HG03520 (cell line): ENCODE measurements around the gene EVI2B.
"Not testable (repeated sequence)": the region's sequence is repeated elsewhere in the genome, so short reads cannot be mapped to it uniquely, and the experiment has no call there.

Source experiments
- ATAC-seq: cut with Tn5 transposase; IDR thresholded peaks from one replicate; pipeline ENCODE4 v1.9.1; 2021; ENCODE audit warnings: mild to moderate bottlenecking, moderate library complexity; ENCODE audit not compliant: unreplicated experiment

EVI2B gene, protein sequence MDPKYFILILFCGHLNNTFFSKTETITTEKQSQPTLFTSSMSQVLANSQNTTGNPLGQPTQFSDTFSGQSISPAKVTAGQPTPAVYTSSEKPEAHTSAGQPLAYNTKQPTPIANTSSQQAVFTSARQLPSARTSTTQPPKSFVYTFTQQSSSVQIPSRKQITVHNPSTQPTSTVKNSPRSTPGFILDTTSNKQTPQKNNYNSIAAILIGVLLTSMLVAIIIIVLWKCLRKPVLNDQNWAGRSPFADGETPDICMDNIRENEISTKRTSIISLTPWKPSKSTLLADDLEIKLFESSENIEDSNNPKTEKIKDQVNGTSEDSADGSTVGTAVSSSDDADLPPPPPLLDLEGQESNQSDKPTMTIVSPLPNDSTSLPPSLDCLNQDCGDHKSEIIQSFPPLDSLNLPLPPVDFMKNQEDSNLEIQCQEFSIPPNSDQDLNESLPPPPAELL

DNA sequence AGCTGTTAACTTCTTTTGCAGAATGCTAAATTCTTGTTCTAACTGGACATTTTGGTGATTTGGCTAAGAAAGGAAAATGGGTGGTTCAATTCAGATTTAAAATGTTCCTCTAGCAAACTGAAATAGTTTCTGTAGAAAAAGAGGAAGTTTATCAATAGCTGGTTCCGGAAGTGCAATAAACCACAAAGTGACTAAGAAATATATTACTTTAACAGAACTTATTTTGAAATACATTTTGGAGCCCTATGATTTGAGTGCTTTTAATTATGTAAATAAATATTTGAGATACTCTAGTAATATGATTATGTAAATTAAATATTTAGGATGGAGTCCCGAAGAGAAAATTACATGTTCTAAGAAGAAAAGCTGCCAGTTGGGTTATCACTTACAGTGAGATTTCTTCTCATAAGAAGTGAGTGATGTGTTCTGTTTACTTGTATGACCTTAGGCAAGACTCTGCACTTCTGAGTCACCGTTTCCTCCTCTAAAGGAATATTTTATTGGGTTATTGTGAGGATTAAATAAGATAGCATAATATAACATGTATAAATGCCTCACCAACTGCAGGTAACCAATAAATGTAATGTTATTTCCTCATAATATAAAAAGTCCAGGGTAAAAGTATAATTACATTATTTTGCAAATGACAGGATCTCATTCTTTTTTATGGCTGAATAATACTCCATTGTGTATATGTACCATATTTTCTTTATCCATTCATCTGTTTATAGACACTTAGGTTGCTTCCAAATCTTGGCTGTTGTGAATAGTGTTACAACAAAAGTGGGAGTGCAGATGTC is at the start of gene EVI2B:
TSS of gene EVI2B (minus strand) at position 73 of the 800 bp plus-strand sequence. CDS start 8,445 bp downstream, outside the sequence.
- no peak for ATAC-seq

DNA sequence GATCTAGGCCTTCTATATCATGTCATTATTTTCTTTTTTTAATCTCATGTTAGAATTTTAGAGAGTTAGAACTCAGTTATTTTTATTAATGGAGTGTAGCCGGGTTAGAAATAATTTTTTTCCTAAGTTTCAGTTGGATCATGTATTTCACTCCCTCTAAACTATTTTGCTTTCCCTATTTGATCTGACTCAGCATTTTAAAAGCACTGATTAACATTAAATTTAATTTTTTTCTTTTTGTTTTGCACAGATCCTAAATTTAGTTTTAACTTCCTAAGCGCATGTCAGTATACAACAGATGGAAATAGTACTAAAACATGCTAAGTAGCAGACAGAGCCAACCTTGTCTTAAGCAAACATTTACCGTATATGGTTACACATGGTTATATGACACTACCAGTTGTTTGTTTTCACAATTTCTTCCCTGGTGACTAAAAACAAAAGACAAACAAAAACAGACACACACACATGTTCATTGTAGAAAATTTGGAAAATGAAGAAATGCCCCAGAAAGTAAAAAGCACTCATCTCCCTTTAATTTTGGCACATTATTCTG is 44.1 kb upstream of the EVI2B start:
- no peak for ATAC-seq

DNA sequence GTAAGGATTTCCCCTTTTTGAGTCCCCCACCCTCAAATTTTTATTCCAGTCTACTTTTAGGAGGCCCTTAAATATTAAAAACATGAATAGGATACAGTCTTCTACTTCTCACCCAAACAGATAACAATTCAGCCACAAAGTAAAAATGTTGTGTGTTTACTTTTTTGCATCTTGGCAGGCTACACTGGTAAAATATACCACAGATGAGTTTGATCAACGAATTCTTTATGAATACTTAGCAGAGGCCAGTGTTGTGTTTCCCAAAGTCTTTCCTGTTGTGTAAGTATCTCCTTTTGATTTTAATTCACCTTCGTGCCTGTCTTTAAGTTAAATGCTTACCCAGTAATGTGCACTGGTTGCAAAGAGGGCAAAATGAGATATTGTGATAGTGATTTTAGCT is 43.2 kb upstream of the EVI2B start:
- ATAC-seq: no peak

GRCh38 chr17:31355935-31356334 is 42.1 kb upstream of the EVI2B start:
- no peak for ATAC-seq

GRCh38 chr17:31349454-31349853 is 35.6 kb upstream of the EVI2B start:
- no peak for ATAC-seq

GRCh38 chr17:31345191-31345747 is 31.4 kb upstream of the EVI2B start:
- ATAC-seq: not testable (repeated sequence)

DNA sequence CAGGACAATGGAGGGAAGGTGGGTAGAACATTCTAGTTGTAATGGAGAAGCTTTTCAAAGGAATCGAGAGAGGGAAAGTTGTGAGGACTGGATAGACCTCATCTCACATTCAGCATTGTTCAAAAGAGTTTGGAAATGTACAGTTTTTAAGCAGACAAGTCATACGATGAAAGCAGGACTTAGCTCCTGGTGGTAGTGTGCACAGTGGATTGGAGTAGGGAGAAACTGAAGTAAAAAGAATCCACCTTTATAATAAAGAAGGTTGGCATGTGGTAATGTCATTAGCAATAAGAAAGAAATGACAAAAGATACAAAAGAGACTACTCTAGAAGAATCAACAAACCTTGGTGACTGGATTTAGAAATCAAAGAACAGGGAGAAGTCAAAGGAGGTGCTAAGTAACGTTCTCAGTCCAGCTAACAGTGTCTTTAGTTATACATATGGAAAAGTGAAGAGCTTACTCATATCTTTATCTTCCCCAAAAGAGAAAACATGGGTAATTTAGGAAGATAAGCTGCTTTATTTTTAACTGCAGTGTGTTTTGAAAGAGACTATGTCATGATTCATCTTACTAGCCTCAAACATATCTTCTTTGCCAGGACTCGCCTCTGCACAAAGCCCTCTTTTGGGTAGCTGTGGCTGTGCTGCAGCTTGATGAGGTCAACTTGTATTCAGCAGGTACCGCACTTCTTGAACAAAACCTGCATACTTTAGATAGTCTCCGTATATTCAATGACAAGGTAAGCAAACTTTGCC is 26.2 kb upstream of the EVI2B start:
- ATAC-seq: no peak

DNA sequence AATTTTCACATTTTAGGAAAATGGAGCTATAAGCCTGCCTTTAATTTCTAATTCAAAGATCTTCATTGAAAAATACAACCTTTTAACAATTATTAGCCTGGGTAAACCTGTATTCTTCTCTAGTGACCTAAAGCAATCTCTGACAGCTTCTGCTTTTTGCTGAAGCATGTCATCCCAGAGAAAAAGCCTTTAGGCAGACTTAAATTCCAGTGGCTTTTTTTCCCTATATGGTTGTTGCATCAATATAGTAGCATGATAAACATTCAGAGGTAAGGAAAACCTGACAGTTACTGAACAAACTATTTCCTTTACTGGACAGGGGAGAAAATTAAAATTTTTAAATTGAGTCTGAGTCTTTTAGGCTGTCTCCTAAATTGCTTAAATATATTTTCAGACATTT is 15.4 kb upstream of the EVI2B start:
- no peak for ATAC-seq

DNA sequence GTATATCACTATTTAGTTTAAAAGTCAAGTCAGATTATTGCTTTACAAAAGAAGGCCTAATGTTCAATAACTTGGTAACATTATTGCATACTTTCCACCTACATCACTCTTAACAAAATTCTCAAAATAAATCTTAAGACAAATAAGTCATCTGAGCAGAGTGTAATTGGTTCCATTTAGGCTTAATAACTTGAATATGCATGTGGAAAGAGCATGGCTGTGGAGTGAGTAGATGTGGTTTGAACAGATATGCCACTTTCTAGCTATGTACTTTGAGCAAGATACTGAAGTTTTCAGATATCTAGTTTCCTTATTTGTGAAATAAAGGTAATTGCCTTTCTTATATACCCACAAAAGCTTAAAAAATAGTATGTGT is 14.3 kb upstream of the EVI2B start:
- no peak for ATAC-seq

DNA sequence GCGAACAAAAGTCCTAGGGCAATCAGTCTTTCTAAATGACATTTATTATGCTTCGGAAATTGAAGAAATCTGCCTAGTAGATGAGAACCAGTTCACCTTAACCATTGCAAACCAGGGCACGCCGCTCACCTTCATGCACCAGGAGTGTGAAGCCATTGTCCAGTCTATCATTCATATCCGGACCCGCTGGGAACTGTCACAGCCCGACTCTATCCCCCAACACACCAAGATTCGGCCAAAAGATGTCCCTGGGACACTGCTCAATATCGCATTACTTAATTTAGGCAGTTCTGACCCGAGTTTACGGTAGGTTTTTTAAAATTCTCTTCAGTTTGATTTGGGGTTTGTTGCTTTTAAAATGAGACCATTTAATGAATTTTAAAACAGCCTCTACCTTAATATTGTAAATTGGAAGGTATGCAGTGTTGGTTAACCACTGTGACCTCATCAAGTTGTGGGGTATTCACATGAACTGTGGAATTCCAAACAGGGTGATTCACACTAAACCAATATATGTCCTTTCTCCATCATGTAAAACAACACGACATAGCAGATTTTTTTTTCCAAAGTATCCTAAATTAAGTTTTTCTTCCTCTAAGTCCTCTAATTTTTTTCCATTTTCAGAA is 13.8 kb upstream of the EVI2B start:
- no peak for ATAC-seq

DNA sequence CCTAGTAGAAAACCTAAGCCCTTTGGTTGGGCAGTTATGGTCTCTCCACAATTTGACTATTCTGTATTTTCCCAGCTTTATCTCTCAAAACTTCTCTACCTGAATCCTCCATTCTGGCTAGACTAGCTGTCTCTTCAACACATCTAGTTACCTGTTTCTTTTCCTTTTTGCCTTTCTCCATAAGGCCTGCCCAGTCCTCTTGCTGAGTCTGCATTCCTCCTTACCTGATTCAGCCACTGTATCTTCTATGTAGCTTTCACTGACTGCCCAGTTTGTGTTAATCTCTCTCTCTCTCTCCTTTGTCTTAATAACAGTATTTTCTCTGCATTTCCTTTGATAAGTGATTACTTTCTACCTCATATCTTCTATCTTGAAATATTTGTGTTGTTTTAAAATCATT is 9.7 kb upstream of the EVI2B start:
- ATAC-seq: no peak

DNA sequence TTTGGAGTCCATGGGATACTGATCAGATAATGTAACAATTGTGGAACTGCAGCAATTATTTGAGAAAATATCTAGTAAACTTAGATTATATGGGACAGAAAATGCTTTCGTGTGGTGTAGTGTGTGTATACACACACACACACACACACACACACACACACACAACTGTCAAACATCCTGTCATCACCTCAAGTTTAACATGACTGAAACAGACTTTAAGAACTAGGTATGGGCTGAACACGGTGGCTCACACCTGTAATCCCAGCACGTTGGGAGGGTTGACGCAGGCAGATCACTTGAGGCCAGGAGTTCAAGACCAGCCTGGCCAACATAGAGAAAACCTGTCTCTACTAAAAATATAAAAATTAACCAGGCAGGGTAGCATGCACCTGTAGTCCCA is 8.1 kb upstream of the EVI2B start:
- ATAC-seq: no peak

GRCh38 chr17:31321481-31321880 is 7.6 kb upstream of the EVI2B start, which contains the start of gene EVI2A:
Gene EVI2A (minus strand): TSS chr17:31321622. CDS start chr17:31319013, 2,609 bp downstream.
- no peak for ATAC-seq

DNA sequence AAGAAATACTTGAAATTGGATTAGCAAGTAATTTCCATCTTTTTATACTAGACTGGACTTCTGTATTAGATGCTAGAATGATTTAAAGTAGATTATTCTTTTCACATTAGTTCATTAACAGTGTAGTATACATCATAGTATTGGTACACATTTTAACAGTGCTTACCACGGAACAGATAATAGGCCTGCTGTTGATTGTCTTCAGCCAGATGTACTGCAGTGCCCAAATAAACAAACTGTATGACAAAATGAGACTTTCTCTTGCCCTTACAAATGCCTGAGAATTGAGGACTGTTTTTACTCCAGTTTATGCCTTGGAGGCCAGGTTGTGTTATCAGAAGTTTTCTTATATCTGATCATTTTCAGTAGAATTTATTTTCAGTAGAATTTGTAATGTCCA is 6.9 kb upstream of the EVI2B start:
- no peak for ATAC-seq

DNA sequence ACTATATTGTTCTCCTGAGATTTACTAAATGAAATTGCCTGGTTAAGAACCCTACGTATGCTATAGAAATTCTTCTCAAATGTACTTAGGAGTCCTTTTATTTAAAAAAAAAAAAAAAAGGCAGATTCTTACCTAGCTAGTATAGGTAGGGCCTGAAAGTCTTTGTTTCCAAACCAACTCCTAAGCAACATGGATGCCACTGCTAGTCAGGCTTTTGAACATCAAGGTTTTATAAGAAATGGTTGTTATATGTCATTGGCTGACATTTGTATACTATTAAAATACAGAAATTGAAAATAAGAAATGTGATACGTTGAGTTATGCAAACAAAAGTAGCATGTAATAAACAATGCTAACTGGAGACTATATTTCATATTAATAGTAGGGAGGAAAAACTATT is 6.4 kb upstream of the EVI2B start:
- no peak for ATAC-seq

GRCh38 chr17:31318851-31319661 is 5.2 kb upstream of the EVI2B start:
- no peak for ATAC-seq

DNA sequence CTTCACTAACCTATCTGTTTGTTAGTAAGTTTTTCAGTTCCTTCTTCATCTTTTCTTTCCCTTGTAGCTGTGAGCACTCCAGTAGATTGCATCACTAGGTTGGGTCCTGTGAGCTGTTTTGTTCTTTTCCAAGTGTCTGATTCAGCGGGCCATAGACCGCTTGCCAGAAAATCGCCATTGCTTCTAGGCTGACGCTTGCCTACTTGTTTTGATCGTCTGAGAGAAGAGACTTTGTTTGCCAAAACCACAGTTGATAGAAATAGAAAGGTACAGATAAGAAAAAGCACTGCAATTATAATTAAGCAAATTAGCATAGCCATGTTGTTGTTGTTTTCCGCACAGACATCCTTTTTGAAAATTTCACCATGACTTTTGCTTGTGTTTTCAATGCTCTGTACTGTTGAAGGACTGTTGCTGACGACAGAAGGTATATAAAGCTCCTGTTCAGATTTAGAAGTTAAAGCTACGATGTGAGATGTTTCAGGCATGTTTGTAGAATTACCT is 4.5 kb upstream of the EVI2B start:
- no peak for ATAC-seq

DNA sequence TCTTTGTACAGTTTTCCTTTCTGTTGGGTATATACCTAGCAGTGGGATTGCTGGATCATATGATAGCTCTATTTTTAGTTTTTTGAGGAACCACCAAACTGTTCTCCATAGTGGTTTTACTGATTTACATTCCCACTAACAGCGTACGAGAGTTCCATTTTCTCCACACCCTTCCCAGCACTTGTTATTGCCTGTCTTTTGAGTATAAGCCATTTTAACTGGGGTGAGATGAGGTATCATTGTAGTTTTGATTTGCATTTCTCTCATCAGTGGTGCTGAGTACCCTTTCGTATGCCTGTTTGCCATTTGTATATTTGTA is 887 bp upstream of the EVI2B start:
- no peak for ATAC-seq

DNA sequence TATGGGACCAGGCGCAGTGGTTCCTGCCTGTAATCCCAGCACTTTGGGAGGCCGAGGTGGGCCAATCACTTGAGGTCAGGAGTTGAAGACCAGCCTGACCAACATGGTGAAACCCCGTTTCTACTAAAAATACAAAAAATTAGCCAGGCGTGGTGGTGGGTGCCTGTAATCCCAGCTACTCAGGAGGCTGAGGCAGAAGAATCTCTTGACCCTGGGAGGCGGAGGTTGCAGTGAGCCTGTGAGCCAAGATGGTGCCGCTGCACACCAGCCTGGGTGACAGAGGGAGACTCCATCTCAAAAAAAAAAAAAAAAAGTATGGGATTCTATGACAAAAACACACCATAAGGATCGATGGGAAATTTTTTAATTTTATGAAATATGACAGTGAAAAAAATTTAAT is 1.6 kb downstream of the EVI2B start:
- not testable (repeated sequence) for ATAC-seq
